Panc1 (cell line): ENCODE data around the gene TOP1. TPM values are rescaled to one million over a fixed set of nuclear protein-coding genes. Genes with fewer than 3 reads are reported as not detected.

Source experiments
- ATAC-seq: fragments of 200-7000 bp; cut with Tn5 transposase; 2 replicates; pipeline ENCODE4 v1.9.1; 2020; ENCODE audit warnings: mild to moderate bottlenecking, moderate library complexity
- BruUV-seq: library from RNA; stranded (reverse); fragments of 400-500 nt; replicated peaks from 2 replicates; lab custom pipeline; 2021; lab: Mats Ljungman, UMichigan
- CTCF ChIA-PET: fragments of 300-600 bp; sonication (Branson Sonifier 250); formaldehyde crosslinking; loops from one replicate; lab custom pipeline; 2022; ENCODE audit warnings: antibody characterized with exemption; lab: Charles Lee
- POLR2A ChIA-PET: fragments of 300-600 bp; sonication (Branson Sonifier 250); formaldehyde crosslinking; loops from one replicate; lab custom pipeline; 2022; ENCODE audit warnings: antibody characterized with exemption; lab: Charles Lee
- DNase-seq: peaks from one replicate; pipeline ENCODE4 v3.0.0-alpha.2; 2010; ENCODE audit warnings: low read depth, low spot score
- H3K27ac ChIP-seq: 2 replicates; pipeline ENCODE4 v1.5.1; 2011; ENCODE audit warnings: mild to moderate bottlenecking, low read length, inconsistent platforms
- H3K27me3 ChIP-seq: fragments of 200-500 bp; sonication (Bioruptor generic); 2 replicates; pipeline ENCODE4 v1.6.0; 2014; ENCODE audit warnings: low read length, inconsistent platforms; ENCODE audit not compliant: control insufficient read depth, insufficient read depth
- H3K36me3 ChIP-seq: fragments of 200-500 bp; sonication (Bioruptor generic); 2 replicates; pipeline ENCODE4 v1.5.1; 2014; ENCODE audit warnings: inconsistent platforms, mild to moderate bottlenecking, low read length, moderate library complexity; ENCODE audit not compliant: control insufficient read depth, insufficient read depth
- H3K4me1 ChIP-seq: 2 replicates; pipeline ENCODE4 v1.5.1; 2011; ENCODE audit warnings: inconsistent platforms, mild to moderate bottlenecking, low read length, moderate library complexity; ENCODE audit not compliant: control insufficient read depth, insufficient read depth
- H3K4me3 ChIP-seq, 2 experiments: 2 replicates each; pipeline ENCODE4 v1.5.1; 2011 to 2012; ENCODE audit warnings: low read depth in 2 of 2, low read length in 2 of 2, mild to moderate bottlenecking in 2 of 2, inconsistent platforms in 1 of 2, moderate library complexity in 1 of 2
- H3K9me3 ChIP-seq: fragments of 200-500 bp; sonication (Bioruptor generic); 2 replicates; pipeline ENCODE4 v1.5.1; 2014; ENCODE audit warnings: low read depth, mild to moderate bottlenecking, inconsistent platforms, low read length, moderate library complexity; ENCODE audit not compliant: control insufficient read depth, insufficient read depth
- CTCF ChIP-seq: fragments of 450-650 bp; IDR thresholded peaks from 2 replicates; pipeline ENCODE4 v1.5.1; 2017; ENCODE audit warnings: mild to moderate bottlenecking
- POLR2AphosphoS5 ChIP-seq: IDR thresholded peaks from 2 replicates; pipeline ENCODE4 v1.6.1; 2012; ENCODE audit warnings: mild to moderate bottlenecking, low read depth, low read length, moderate library complexity
- REST ChIP-seq, 2 experiments: IDR thresholded peaks; 2 replicates each; pipeline ENCODE4 v1.6.1; 2011 to 2012; ENCODE audit warnings: low read depth in 2 of 2, control low read depth in 1 of 2, low read length in 1 of 2, mild to moderate bottlenecking in 1 of 2, moderate library complexity in 1 of 2; ENCODE audit not compliant: insufficient read depth in 1 of 2
- SIN3A ChIP-seq: IDR thresholded peaks from 2 replicates; pipeline ENCODE4 v1.6.1; 2012; ENCODE audit warnings: low read depth, mild to moderate bottlenecking, low read length, moderate library complexity, borderline replicate concordance; ENCODE audit not compliant: insufficient read depth
- TCF7L2 ChIP-seq: IDR thresholded peaks from 2 replicates; pipeline ENCODE4 v1.6.1; 2011; ENCODE audit warnings: mild to moderate bottlenecking, low read depth, low read length, inconsistent platforms
- in situ Hi-C: cut with HindIII; loops from 2 replicates; pipeline ENCODE4 v1.10.0; 2016; ENCODE audit warnings: low sequenced_read_pairs, low pct_unique_long_range_greater_than_20kb
- intact Hi-C: fragments of 100-400 bp; cut with micrococcal nuclease; formaldehyde crosslinking; loops from one replicate; pipeline ENCODE4 v1.10.0; 2022; ENCODE audit not compliant: unreplicated experiment
- total RNA-seq: library from RNA; stranded (reverse); gene quantifications from one replicate; pipeline ENCODE4 v1.2.1, GENCODE V29; 2021; ENCODE audit not compliant: unreplicated experiment

TOP1 gene
- total RNA-seq, 1 experiment from 2014 or later: 65.2 TPM

GRCh38 chr20:41055679-41056078 is 27.1 kb downstream of the TOP1 start:
- in situ Hi-C loops: no loop called here
- 0 out of 2 replicates have a peak, but pooled peaks cover 6% of the 10 kb centered on the region for H3K4me1 ChIP-seq
- no peaks in the 10 kb centered on the region for H3K27me3 ChIP-seq
- ChIA-PET CTCF (no interaction called here), POLR2A (no interaction called here)
- no peak overlapping the region for H3K27ac ChIP-seq
- H3K36me3 ChIP-seq: no peaks in the 10 kb centered on the region
- no peak for DNase-seq
- BruUV-seq: no TSS peak
- intact Hi-C loops: no loop called here
- H3K9me3 ChIP-seq: no peaks in the 10 kb centered on the region
- no peak overlapping the region for H3K4me3 ChIP-seq
- TF ChIP-seq POLR2AphosphoS5 (no peak), REST (IDR thresholded peaks at IDR 0.05; ENCODE audit: insufficient read depth in 1 of 2, low read depth in 2 of 2, low read length in 1 of 2) (no peak), CTCF (no peak)
- ATAC-seq: no peak

DNA sequence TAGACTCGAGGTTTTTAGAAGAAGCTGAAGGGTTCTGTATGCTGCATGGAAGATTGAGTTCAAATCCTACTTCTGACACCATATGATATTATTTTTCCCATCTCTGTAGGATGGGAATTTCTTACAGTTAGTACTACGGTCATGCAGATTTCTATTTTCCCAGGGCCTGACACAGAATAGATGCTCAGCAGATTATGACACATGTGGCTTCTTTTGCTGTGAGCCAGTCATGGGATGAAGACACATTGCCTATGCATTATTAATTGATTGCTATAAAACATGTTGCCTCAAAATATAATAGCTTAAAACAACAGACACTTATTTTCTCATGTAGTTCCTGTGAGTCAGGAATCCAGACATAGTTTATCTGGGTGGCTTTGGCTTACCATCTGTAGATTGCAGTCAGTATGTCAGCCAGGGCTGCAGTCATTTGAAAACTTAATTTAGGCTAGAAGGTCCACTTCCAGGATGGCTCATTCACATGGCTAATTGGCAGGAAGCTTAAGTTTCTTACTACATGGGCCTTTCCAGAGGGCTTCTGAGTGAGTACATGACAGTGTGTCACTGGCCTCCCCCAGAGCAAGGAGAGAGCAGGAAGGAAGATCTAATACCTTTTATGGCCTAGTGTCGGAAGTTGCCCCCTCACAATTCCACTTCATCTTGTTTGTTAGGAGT is 29.5 kb downstream of the TOP1 start:
- POLR2A ChIA-PET: interaction anchor here (0.5 kb wide), 1 partner anchor 13 kb away, joined by 4 read pairs; no protein-coding TSS in a partner anchor
- intact Hi-C loops (no loop called here), in situ Hi-C loops (no loop called here)
- ATAC-seq: no peak
- DNase-seq: no peak
- Histone ChIP-seq H3K9me3 (no peaks in the 10 kb centered on the region), H3K27me3 (no peaks in the 10 kb centered on the region), H3K4me3 (no peak overlapping the region), H3K4me1 (0 out of 2 replicates have a peak, but pooled peaks cover 6% of the 10 kb centered on the region), H3K36me3 (no peaks in the 10 kb centered on the region), H3K27ac (no peak overlapping the region)
- no TSS peak for BruUV-seq
- CTCF ChIA-PET: no interaction called here
- TF ChIP-seq CTCF (no peak), REST (IDR thresholded peaks at IDR 0.05; ENCODE audit: insufficient read depth in 1 of 2, low read depth in 2 of 2, low read length in 1 of 2) (no peak), SIN3A (no peak), TCF7L2 (no peak), POLR2AphosphoS5 (no peak)
